ENCODE data around the gene BST1.

- TF ChIP-seq POLR2A (IDR thresholded peaks at IDR 0.05) = no peak
- TF ChIP-seq, protein P1, sequence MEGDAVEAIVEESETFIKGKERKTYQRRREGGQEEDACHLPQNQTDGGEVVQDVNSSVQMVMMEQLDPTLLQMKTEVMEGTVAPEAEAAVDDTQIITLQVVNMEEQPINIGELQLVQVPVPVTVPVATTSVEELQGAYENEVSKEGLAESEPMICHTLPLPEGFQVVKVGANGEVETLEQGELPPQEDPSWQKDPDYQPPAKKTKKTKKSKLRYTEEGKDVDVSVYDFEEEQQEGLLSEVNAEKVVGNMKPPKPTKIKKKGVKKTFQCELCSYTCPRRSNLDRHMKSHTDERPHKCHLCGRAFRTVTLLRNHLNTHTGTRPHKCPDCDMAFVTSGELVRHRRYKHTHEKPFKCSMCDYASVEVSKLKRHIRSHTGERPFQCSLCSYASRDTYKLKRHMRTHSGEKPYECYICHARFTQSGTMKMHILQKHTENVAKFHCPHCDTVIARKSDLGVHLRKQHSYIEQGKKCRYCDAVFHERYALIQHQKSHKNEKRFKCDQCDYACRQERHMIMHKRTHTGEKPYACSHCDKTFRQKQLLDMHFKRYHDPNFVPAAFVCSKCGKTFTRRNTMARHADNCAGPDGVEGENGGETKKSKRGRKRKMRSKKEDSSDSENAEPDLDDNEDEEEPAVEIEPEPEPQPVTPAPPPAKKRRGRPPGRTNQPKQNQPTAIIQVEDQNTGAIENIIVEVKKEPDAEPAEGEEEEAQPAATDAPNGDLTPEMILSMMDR (IDR thresholded peaks at IDR 0.05) = no peak
Observed at GRCh38 chr4:15712214-15712613, 9.3 kb downstream of the BST1 start.

Measured in lower leg skin (tissue), 3 donors.